ENCODE measurements around the gene PLA2G2E. TPM values are rescaled to one million over a fixed set of nuclear protein-coding genes. Genes with fewer than 3 reads are reported as not detected.

The PLA2G2E gene
- total RNA-seq, 4 donors from 2014 or later = not detected

DNA sequence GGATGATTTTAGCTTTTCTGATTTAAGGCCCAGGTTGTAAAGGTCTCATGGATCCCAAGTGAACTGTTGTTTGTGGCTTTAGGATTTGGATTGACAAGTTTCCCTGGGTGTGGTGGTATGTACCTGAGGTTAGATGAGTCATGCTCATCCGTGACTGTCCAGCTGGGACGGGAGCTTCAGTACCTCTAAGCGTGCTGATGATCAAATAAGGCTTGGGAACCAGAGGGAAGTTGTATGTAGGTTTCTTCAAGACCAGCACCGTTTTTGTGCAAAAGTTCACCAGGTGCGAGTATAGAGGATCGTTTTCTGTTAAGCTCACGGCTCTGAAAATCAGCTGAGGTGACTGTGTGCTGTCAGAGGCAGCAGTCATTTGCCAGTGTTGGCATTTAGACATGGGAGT lies 19.8 kb downstream of the PLA2G2E start:
- TF ChIP-seq, protein P1, sequence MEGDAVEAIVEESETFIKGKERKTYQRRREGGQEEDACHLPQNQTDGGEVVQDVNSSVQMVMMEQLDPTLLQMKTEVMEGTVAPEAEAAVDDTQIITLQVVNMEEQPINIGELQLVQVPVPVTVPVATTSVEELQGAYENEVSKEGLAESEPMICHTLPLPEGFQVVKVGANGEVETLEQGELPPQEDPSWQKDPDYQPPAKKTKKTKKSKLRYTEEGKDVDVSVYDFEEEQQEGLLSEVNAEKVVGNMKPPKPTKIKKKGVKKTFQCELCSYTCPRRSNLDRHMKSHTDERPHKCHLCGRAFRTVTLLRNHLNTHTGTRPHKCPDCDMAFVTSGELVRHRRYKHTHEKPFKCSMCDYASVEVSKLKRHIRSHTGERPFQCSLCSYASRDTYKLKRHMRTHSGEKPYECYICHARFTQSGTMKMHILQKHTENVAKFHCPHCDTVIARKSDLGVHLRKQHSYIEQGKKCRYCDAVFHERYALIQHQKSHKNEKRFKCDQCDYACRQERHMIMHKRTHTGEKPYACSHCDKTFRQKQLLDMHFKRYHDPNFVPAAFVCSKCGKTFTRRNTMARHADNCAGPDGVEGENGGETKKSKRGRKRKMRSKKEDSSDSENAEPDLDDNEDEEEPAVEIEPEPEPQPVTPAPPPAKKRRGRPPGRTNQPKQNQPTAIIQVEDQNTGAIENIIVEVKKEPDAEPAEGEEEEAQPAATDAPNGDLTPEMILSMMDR (IDR thresholded peaks at IDR 0.05) = no peak
- no peak for DNase-seq (ENCODE audit: low spot score in 2 of 2)
- H3K4me3 ChIP-seq (ENCODE audit: low read depth, poor library complexity, severe bottlenecking) = no peak overlapping the region
- 70 to 73% methylated on average over 7 of the region's 7 CpGs for WGBS, 2 donors
- intact Hi-C loops (cut with DNase I; ENCODE audit: low total_unique reads) = no loop called here

DNA sequence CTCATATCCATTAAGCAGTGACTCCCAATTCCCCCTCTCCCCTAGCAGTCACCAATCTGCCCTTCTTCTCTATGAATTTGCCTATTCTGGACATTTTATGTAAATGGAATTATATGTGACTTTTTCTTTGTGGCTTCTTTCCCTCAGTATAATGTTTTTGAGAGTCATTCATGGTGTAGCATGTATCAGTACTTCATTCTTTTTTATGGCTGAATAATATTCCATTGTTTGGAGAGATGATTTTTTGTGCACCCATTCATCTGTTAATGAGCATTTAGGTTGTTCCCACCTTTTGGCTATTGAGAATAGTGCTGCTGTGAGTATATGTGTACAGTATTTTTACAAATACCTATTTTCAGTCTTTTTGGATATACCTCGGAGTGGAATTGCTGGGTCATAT lies 21.8 kb downstream of the PLA2G2E start:
- WGBS, 2 donors = 95 to 98% methylated on average over 1 of the region's 1 CpG
- H3K4me3 ChIP-seq (ENCODE audit: low read depth, poor library complexity, severe bottlenecking) = no peak overlapping the region
- TF ChIP-seq POLR2A (IDR thresholded peaks at IDR 0.05) = no peak
- TF ChIP-seq, protein P1 (IDR thresholded peaks at IDR 0.05) = no peak
- DNase-seq (ENCODE audit: low spot score in 2 of 2) = no peak
- intact Hi-C loops (cut with DNase I; ENCODE audit: low total_unique reads) = no loop called here

DNA sequence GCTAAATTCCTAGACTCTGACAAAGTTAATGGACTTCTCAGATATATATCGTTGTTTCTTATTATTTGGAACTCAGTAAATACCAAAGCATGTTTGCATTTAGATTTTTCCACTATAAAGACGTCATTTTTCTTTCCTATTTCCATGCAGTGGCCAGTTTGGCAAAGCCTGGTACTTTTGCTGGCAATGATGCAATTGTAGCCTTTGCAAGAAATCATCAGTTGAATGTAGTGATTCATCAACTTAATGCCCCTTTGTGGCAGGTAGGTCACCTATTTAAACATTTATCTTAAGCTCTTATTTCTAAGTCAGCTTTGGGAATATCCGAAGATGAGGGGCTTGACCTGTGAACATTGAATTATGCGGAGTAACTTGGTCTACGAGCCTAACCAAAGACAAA lies 29.2 kb downstream of the PLA2G2E start:
- 85 to 92% methylated on average over 5 of the region's 5 CpGs for WGBS, 2 donors
- H3K4me3 ChIP-seq (ENCODE audit: low read depth, poor library complexity, severe bottlenecking) = no peak overlapping the region
- no peak for TF ChIP-seq POLR2A (IDR thresholded peaks at IDR 0.05)
- TF ChIP-seq, protein P1 (IDR thresholded peaks at IDR 0.05) = no peak
- intact Hi-C loops (cut with DNase I; ENCODE audit: low total_unique reads) = no loop called here
- DNase-seq (ENCODE audit: low spot score in 2 of 2) = no peak

DNA sequence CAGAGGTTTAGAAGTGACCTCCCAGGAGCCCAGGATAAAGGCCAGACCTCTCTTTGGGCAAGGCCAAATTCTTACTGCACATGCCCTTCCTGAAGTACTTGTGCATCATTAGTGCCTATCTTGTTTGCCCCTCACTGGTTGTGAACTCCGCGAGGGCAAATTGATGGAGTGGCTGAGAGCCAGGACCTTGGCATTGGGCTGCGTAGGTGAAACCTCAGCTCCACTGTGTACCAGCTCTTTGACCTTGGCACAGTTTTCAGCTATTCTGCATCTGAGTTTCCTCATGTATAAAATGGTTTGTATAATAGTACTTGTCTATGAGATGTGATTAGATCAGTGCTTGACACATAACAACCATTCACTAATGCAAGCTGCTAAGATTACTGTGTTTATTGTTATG lies 29.7 kb downstream of the PLA2G2E start:
- DNase-seq (ENCODE audit: low spot score in 2 of 2) = no peak
- TF ChIP-seq, protein P1 (IDR thresholded peaks at IDR 0.05) = no peak
- no peak for TF ChIP-seq POLR2A (IDR thresholded peaks at IDR 0.05)
- 87 to 90% methylated on average over 3 of the region's 3 CpGs for WGBS, 2 donors
- intact Hi-C loops (cut with DNase I; ENCODE audit: low total_unique reads) = no loop called here
- no peak overlapping the region for H3K4me3 ChIP-seq (ENCODE audit: low read depth, poor library complexity, severe bottlenecking)

DNA sequence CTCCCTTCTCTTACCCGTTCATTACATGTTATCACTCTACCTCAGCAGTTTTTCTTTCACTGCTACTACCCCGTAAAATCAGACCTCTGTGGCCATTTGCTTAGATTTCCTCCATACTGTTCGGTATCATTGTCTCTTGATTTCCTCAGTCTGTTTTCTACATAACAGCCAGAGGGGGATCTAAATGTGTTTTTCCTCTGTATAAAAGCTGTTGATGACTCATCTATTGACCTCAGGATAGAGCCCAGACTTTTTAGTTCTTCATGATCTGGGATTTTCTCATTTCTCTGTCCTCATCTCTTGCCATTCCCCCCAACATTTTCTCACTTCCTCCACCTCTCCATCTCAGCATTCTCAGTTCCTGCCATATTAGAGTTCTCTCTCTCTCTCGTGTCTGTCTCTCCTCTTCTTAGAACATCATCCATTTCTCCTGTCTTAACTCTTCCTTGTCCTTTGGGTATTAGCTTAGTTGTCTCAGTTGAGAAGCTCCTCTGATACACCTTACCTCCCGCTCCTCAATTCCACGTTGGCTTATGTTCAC lies 30.7 kb downstream of the PLA2G2E start:
- intact Hi-C loops (cut with DNase I; ENCODE audit: low total_unique reads) = no loop called here
- 86 to 88% methylated on average over 6 of the region's 6 CpGs for WGBS, 2 donors
- no peak overlapping the region for H3K4me3 ChIP-seq (ENCODE audit: low read depth, poor library complexity, severe bottlenecking)

More for the DNA sequence above, 30.7 kb downstream of the PLA2G2E start:
- no peak for DNase-seq (ENCODE audit: low spot score in 2 of 2)
- no peak for TF ChIP-seq POLR2A (IDR thresholded peaks at IDR 0.05)
- TF ChIP-seq, protein P1 (IDR thresholded peaks at IDR 0.05) = no peak

Data from lower leg skin (tissue), 4 donors.